Activated naive CD4-positive, alpha-beta T cell treated with anti-CD3 and anti-CD28 coated beads, Interleukin-2, amount 50 U/mL, for 24 hours (primary cell): ENCODE measurements around the gene CSGALNACT2.

Experiments used
- H3K27ac Mint-ChIP-seq: one replicate; pipeline ENCODE4 v1.8.0; 2021; ENCODE audit warnings: mild to moderate bottlenecking, mixed read lengths
- H3K27me3 Mint-ChIP-seq: one replicate; pipeline ENCODE4 v1.8.0; 2021; ENCODE audit warnings: mixed read lengths
- H3K36me3 Mint-ChIP-seq: one replicate; pipeline ENCODE4 v1.8.0; 2021; ENCODE audit warnings: mixed read lengths
- H3K4me1 Mint-ChIP-seq: one replicate; pipeline ENCODE4 v1.8.0; 2021; ENCODE audit warnings: mixed read lengths
- H3K4me3 Mint-ChIP-seq: one replicate; pipeline ENCODE4 v1.8.0; 2021; ENCODE audit warnings: mild to moderate bottlenecking, mixed read lengths
- H3K9me3 Mint-ChIP-seq: one replicate; pipeline ENCODE4 v1.8.0; 2021; ENCODE audit warnings: mixed read lengths

CSGALNACT2 gene

GRCh38 chr10:43108951-43109350 lies 29.3 kb upstream of the CSGALNACT2 start:
- Mint-ChIP-seq H3K27me3 (peaks cover 2% of the 10 kb centered on the region), H3K4me3 (no peak overlapping the region), H3K36me3 (no peaks in the 10 kb centered on the region), H3K4me1 (no peaks in the 10 kb centered on the region), H3K9me3 (no peaks in the 10 kb centered on the region), H3K27ac (no peak overlapping the region)

- no peaks in the 10 kb centered on the region for H3K36me3 Mint-ChIP-seq
- H3K4me3 Mint-ChIP-seq = no peak overlapping the region
- H3K27ac Mint-ChIP-seq = no peak overlapping the region
- H3K27me3 Mint-ChIP-seq = peaks cover 1% of the 10 kb centered on the region
- no peaks in the 10 kb centered on the region for H3K9me3 Mint-ChIP-seq
- no peaks in the 10 kb centered on the region for H3K4me1 Mint-ChIP-seq
Measured at GRCh38 chr10:43109671-43110249, 28.5 kb upstream of the CSGALNACT2 start.

- Mint-ChIP-seq H3K4me1 (no peaks in the 10 kb centered on the region), H3K4me3 (no peak overlapping the region), H3K27me3 (no peaks in the 10 kb centered on the region), H3K36me3 (no peaks in the 10 kb centered on the region), H3K9me3 (no peaks in the 10 kb centered on the region), H3K27ac (no peak overlapping the region)
Measured at GRCh38 chr10:43110338-43111071, 27.7 kb upstream of the CSGALNACT2 start.

GRCh38 chr10:43111101-43111500 lies 27.1 kb upstream of the CSGALNACT2 start:
- Mint-ChIP-seq H3K27me3 (no peaks in the 10 kb centered on the region), H3K36me3 (no peaks in the 10 kb centered on the region), H3K4me1 (no peaks in the 10 kb centered on the region), H3K9me3 (no peaks in the 10 kb centered on the region), H3K4me3 (no peak overlapping the region), H3K27ac (no peak overlapping the region)

DNA sequence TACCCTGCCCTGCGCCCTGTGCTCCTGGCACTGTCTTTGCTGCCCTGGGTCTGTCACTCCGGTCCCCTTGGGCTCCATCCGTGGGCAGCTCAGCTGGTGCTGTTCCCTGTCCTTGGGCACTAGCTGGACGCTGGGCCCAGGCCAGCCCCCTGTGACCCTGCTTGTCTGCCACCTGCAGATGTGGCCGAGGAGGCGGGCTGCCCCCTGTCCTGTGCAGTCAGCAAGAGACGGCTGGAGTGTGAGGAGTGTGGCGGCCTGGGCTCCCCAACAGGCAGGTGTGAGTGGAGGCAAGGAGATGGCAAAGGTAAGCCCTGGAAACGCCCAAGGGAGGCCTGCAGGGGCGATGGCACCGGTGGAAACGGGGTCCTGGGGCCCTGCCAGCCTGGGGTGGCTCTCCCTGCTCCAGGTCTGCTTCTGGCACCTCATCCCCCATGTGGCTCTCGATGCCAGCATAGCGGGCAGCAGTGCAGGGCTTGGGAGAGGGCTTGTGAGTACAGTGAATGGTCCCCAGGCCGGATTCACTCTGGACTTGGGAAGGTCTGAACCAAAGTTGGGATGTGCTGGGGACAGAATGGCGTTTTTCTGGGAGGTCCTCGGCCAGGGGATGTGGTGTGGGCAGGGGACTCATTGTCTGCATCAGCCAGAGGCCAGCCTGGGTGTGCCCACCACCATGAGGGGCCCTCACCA lies 26.2 kb upstream of the CSGALNACT2 start:
- Mint-ChIP-seq H3K4me1 (no peaks in the 10 kb centered on the region), H3K27ac (no peak overlapping the region), H3K27me3 (no peaks in the 10 kb centered on the region), H3K9me3 (no peaks in the 10 kb centered on the region), H3K4me3 (peak overlapping the region; percentile 30), H3K36me3 (no peaks in the 10 kb centered on the region)

DNA sequence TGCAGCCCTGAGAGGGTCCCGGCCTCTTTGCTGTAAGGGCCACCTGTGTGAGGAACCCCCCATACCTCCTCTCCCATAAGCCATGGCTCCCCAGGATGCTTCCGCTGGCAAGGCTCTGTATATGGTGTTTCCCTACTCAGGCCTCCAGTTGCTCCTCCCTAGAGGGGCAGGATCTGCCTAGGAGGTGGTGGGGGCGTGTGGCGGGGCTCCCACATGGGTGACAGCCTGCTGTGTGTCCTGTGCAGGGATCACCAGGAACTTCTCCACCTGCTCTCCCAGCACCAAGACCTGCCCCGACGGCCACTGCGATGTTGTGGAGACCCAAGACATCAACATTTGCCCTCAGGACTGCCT lies 25.7 kb upstream of the CSGALNACT2 start:
- H3K4me1 Mint-ChIP-seq = no peaks in the 10 kb centered on the region
- no peak overlapping the region for H3K4me3 Mint-ChIP-seq
- no peaks in the 10 kb centered on the region for H3K36me3 Mint-ChIP-seq
- H3K9me3 Mint-ChIP-seq = no peaks in the 10 kb centered on the region
- no peak overlapping the region for H3K27ac Mint-ChIP-seq
- no peaks in the 10 kb centered on the region for H3K27me3 Mint-ChIP-seq

DNA sequence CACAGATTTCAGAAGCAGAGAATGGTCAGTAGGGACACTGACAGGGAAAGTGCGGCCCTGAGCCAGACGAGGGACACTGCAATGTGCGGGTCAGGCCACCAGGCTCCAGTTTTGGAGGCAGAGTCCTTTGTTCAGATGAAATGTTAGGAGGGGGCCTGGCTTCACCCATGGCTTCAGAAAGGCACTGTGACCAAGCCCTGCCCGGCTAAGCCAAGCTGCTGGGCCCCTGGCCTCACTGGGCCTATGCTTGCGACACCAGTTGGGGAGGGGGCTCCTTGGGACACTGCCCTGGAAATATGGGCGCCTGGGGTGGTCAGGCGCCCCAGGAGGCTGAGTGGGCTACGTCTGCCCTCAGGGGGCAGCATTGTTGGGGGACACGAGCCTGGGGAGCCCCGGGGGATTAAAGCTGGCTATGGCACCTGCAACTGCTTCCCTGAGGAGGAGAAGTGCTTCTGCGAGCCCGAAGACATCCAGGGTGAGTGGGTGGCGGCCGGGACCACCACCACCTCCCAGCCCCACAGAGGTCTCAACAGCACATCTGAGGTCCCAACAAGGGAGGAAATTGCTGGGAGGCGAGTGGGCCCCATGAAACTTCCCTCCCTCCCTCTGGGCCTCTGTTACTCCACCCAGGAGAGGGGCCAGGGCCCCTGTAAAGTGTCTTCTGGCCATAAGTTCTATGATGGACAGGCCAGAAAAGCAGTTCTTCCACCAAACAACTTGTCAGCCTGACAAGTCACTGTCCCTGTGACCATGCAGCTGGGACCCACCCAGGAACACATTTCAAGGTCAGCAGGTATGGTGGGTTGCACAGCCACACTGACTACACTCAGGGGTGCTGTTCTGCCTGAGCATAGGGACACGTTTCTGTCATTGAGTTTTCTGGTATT lies 24.8 kb upstream of the CSGALNACT2 start:
- no peaks in the 10 kb centered on the region for H3K9me3 Mint-ChIP-seq
- no peaks in the 10 kb centered on the region for H3K4me1 Mint-ChIP-seq
- no peaks in the 10 kb centered on the region for H3K36me3 Mint-ChIP-seq
- H3K27me3 Mint-ChIP-seq = no peaks in the 10 kb centered on the region
- H3K27ac Mint-ChIP-seq = no peak overlapping the region
- no peak overlapping the region for H3K4me3 Mint-ChIP-seq

DNA sequence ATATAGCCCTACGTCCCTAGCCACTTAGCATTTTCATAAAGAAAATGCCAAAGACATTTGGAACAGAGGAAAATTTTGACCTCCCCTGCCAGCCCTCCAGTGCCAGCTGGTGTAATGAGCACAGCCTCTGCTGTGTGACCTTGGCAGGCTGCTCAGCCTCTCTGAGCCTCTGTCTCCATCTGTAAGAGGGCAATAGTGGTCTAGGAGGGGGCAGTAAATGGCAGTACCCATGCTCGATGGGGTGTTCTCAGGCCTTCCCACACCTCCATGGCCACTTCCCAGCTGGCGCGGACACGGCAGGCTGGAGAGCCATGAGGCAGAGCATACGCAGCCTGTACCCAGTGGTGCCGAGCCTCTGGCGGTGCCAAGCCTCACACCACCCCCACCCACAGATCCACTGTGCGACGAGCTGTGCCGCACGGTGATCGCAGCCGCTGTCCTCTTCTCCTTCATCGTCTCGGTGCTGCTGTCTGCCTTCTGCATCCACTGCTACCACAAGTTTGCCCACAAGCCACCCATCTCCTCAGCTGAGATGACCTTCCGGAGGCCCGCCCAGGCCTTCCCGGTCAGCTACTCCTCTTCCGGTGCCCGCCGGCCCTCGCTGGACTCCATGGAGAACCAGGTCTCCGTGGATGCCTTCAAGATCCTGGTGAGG lies 24.0 kb upstream of the CSGALNACT2 start:
- Mint-ChIP-seq H3K27ac (peak overlapping the region; percentile 17), H3K36me3 (no peaks in the 10 kb centered on the region), H3K4me3 (no peak overlapping the region), H3K27me3 (no peaks in the 10 kb centered on the region), H3K9me3 (no peaks in the 10 kb centered on the region), H3K4me1 (no peaks in the 10 kb centered on the region)

DNA sequence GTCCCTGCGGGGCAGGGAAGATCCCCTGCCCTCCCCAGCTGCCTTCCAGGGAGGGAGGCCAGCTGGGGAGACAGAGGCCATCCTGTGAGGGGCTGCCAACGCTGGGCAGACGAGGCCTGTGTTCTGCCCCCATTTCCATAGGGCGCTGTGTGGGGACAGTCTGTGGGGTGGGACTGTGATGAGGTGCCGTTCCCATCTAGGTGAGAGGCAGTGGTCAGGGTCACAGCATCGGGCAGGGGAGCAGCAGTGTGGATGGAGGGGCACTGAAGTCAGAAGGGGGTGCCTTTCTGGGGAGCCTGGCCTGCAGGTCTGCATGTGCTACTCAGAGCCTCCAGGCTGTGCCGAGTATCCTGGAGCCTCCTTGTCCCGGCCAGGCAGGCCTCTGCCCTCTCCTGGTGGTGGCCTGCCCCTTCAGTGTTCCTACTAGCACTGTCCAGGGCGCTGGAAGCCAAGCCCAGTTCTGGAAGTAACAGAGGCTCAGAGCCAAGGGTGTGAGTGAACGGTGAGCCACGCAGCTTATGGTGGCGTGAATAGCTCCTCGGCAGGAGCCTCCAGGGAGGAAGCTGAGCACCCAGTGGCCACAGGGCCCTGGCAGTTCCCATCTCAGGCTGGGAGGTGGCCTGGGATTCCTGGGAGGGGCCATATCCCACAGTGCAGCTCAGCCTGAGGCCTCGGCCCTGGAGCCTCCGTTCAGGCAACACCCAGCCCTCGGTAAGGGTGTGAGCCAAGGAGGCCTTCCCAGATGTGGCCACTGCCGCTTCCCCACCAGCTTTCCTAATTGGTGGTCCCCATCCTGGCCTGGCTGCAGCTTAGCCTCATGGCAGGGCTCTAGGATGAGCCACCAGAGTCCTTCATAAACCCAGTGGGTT lies 23.3 kb upstream of the CSGALNACT2 start:
- Mint-ChIP-seq H3K36me3 (no peaks in the 10 kb centered on the region), H3K4me1 (no peaks in the 10 kb centered on the region), H3K4me3 (no peak overlapping the region), H3K27ac (peak overlapping the region; percentile 17), H3K27me3 (no peaks in the 10 kb centered on the region), H3K9me3 (no peaks in the 10 kb centered on the region)

- Mint-ChIP-seq H3K27ac (no peak overlapping the region), H3K4me1 (peaks cover 9% of the 10 kb centered on the region), H3K9me3 (no peaks in the 10 kb centered on the region), H3K4me3 (no peak overlapping the region), H3K27me3 (no peaks in the 10 kb centered on the region), H3K36me3 (no peaks in the 10 kb centered on the region)
Measured at GRCh38 chr10:43115881-43116595, 22.2 kb upstream of the CSGALNACT2 start.

- H3K4me1 Mint-ChIP-seq = peaks cover 14% of the 10 kb centered on the region
- no peak overlapping the region for H3K27ac Mint-ChIP-seq
- H3K36me3 Mint-ChIP-seq = no peaks in the 10 kb centered on the region
Measured at GRCh38 chr10:43116596-43116995, 21.6 kb upstream of the CSGALNACT2 start.

GRCh38 chr10:43117031-43117776 lies 21.0 kb upstream of the CSGALNACT2 start:
- H3K27me3 Mint-ChIP-seq = no peaks in the 10 kb centered on the region
- H3K4me3 Mint-ChIP-seq = no peak overlapping the region
- no peaks in the 10 kb centered on the region for H3K9me3 Mint-ChIP-seq
- H3K4me1 Mint-ChIP-seq = peaks cover 20% of the 10 kb centered on the region
- H3K36me3 Mint-ChIP-seq = no peaks in the 10 kb centered on the region
- no peak overlapping the region for H3K27ac Mint-ChIP-seq

More at GRCh38 chr10:43116596-43116995, 21.6 kb upstream of the CSGALNACT2 start:
- Mint-ChIP-seq H3K4me3 (no peak overlapping the region), H3K9me3 (no peaks in the 10 kb centered on the region), H3K27me3 (no peaks in the 10 kb centered on the region)

- H3K36me3 Mint-ChIP-seq = no peaks in the 10 kb centered on the region
- H3K27me3 Mint-ChIP-seq = no peaks in the 10 kb centered on the region
- H3K27ac Mint-ChIP-seq = no peak overlapping the region
- peaks cover 23% of the 10 kb centered on the region for H3K4me1 Mint-ChIP-seq
- no peaks in the 10 kb centered on the region for H3K9me3 Mint-ChIP-seq
- no peak overlapping the region for H3K4me3 Mint-ChIP-seq
Measured at GRCh38 chr10:43117777-43118583, 20.3 kb upstream of the CSGALNACT2 start.
